ENCODE results near the gene IVD. TPM values are rescaled to one million over a fixed set of nuclear protein-coding genes. Genes with fewer than 3 reads are reported as not detected.

Gene IVD
- total RNA-seq, 4 donors from 2014 or later: 24.9 to 101 (median 48.0) TPM

DNA sequence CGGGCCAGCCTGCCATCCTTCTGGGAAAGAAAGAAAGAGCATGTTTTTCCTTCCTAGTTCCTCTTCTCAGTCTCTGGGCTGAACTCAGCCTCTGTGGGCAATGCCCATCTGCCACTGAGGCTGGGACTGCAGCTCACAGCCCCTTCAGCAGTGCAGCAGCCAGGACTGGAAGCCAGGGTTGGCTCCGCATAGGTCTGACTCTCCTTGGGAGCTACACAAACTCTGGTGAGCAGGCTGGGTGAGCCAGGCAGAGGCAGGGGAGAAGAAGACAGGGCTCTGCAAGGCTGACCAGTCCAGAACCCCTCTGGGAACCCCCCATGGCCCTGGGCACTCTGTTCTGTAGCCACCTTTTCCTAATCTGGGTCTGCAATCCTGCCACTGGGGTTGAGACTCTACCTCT lies 44.0 kb upstream of the IVD start:
- TF ChIP-seq, protein P1, sequence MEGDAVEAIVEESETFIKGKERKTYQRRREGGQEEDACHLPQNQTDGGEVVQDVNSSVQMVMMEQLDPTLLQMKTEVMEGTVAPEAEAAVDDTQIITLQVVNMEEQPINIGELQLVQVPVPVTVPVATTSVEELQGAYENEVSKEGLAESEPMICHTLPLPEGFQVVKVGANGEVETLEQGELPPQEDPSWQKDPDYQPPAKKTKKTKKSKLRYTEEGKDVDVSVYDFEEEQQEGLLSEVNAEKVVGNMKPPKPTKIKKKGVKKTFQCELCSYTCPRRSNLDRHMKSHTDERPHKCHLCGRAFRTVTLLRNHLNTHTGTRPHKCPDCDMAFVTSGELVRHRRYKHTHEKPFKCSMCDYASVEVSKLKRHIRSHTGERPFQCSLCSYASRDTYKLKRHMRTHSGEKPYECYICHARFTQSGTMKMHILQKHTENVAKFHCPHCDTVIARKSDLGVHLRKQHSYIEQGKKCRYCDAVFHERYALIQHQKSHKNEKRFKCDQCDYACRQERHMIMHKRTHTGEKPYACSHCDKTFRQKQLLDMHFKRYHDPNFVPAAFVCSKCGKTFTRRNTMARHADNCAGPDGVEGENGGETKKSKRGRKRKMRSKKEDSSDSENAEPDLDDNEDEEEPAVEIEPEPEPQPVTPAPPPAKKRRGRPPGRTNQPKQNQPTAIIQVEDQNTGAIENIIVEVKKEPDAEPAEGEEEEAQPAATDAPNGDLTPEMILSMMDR (IDR thresholded peaks at IDR 0.05; ENCODE audit: low read depth): no peak

DNA sequence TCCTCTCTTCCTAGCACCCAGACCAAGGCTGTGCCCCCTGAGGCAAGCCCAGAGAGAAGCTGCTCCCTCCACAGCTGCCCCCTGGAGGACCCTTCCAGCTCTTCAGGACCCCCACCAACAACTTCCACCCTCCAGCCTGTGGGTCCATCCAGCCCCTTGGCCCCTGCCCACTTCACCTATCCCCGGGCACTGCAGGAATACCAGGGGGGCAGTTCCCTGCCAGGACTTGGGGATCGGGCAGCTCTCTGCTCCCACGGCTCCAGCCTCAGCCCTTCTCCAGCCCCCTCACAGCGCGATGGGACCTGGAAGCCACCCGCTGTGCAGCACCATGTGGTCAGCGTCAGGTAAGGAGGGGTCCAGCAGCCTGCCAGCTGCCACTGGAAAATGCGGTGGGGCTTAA lies 42.0 kb upstream of the IVD start:
- TF ChIP-seq, protein P1 (IDR thresholded peaks at IDR 0.05; ENCODE audit: low read depth): no peak

DNA sequence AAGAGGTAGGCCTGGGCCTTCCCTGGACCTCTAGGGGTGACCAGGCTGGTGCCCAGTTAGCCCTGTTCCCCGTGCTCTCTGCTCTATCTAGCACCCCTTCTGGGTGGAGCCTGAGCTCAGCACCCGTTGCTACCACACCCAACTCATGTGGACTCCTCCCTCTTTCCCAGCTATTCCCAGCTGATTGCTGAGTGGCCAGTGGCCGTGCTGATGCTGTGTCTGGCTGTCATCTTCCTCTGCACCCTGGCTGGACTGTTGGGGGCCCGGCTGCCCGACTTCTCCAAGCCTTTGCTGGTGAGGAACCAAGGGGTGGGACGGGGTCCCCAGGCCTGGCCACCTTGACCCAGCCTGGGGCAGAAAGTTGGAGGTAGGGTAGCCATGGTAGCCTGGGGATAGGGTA lies 41.3 kb upstream of the IVD start:
- TF ChIP-seq, protein P1 (IDR thresholded peaks at IDR 0.05; ENCODE audit: low read depth): no peak

DNA sequence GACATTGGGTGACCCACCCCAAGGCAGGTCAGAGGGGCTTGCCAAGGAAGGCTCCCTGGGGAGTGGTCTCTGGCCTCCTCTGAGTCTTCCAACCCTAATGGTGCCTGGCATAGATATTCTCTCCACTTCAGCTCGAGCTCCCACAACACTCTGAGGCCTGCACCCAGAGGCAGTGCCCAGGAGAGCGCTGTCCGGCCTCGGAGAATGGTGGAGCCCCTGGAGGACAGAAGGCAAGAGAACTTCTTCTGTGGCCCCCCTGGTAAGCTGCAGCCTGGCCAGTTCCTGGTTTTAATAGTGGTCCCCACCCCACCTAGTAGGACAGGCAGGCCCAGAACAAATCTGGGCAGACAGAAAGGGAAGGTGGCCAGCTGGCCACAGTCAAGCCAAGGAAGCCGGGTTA lies 40.6 kb upstream of the IVD start:
- TF ChIP-seq, protein P1 (IDR thresholded peaks at IDR 0.05; ENCODE audit: low read depth): no peak

DNA sequence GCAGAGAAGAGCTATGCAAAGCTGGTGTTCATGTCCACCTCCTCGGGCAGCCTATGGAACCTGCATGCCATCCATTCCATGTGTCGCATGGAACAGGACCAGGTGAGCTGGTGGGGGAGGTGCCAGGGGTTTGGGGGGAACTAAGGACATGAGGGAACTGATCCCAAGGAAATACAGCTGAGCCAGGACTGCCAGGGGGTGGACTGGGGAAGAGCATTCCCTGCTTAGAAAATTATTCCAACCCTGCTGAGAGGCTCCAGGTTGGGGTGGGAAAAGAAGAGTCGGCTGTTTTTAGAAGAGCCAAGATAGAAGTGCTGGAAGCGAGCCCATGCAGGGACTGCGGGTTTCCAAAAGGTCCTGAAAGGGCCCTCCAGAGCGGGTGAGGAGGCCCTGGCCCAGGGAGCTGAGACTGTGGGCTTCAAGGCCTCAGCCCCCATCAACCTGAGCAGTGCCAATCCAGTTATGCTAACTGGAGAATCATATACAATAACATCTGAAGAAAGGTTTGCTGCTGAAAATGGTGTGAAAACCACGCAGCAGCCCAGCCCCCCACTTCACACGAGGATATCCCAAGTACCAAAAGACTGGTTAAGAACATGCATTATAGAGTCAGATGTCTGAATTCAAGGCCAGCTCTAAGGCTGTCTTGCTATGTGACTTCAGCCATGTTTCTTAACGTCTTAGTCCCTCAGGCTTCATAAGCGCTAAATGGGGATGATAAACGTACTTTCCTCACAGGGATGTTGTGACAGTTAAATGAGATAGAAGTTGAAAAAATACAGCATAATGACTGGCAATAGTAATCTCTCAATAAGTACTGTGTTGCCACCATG lies 39.8 kb upstream of the IVD start:
- TF ChIP-seq, protein P1 (IDR thresholded peaks at IDR 0.05; ENCODE audit: low read depth): no peak

DNA sequence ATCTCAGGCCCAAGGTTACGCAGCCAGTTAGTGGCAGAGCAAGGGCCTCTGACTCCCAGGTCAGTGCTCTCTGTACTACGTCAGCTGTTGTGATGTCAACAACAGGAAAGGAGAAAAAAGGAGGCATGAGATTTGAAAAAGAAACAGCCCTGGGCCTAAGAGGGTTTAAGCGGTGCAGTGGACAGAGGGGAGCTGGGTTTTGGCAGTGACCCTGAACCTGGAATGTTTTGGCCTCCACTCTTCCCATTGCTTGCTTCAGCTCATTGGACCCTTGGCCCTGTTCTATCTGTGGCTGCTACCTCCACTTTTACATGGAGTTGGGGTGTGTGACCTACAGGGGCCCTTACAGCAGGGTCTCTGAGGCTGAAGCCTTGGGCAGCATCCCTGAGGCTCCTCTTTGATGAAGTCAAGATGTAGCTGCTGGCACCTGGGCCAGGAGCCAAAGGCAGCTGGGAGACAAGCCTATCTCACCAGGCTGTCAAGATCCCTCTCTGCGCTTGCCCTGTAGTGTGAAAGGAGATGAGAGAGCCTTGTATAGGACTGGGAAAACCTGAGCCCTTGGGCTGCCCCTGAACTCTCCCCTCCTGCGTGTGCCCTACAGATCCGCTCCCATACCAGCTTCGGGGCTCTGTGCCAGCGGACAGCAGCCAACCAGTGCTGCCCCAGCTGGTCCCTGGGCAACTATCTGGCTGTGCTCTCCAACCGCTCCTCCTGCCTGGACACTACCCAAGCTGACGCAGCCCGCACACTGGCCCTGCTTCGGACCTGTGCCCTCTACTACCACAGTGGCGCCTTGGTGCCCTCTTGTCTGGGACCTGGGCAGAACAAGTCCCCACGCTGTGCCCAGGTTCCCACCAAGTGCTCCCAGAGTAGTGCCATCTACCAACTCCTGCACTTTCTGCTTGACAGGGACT lies 38.9 kb upstream of the IVD start:
- TF ChIP-seq, protein P1 (IDR thresholded peaks at IDR 0.05; ENCODE audit: low read depth): no peak

DNA sequence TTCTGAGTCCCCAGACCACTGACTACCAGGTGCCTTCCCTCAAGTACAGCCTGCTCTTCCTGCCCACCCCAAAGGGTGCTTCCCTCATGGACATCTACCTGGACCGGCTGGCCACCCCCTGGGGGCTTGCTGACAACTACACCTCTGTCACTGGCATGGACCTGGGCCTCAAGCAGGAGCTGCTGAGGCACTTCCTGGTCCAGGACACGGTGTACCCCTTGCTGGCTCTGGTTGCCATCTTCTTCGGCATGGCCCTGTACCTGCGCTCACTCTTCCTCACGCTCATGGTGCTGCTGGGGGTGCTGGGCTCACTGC lies 38.3 kb upstream of the IVD start:
- TF ChIP-seq, protein P1 (IDR thresholded peaks at IDR 0.05; ENCODE audit: low read depth): no peak
